PFSK-1 (cell line): Measurements from ENCODE around the gene EPN3.

Experiments
- POLR2AphosphoS5 ChIP-seq: IDR thresholded peaks from 2 replicates; pipeline ENCODE4 v1.6.1; 2012; ENCODE audit warnings: low read depth, mild to moderate bottlenecking, control low read depth, low read length, moderate library complexity
- SIN3A ChIP-seq: IDR thresholded peaks from 2 replicates; pipeline ENCODE4 v1.6.1; 2012; ENCODE audit warnings: mild to moderate bottlenecking, low read length, moderate library complexity, borderline replicate concordance; ENCODE audit not compliant: insufficient read depth
- TF ChIP-seq, protein P1 (sequence below), 2 experiments: IDR thresholded peaks; 2 replicates each; pipeline versions ENCODE4 v1.6.1 to v1.8.0; 2011 to 2012; ENCODE audit warnings: low read depth in 2 of 2, low read length in 2 of 2, control low read depth in 1 of 2, inconsistent platforms in 1 of 2, mild to moderate bottlenecking in 1 of 2, moderate library complexity in 1 of 2; ENCODE audit not compliant: insufficient read depth in 1 of 2

DNA sequence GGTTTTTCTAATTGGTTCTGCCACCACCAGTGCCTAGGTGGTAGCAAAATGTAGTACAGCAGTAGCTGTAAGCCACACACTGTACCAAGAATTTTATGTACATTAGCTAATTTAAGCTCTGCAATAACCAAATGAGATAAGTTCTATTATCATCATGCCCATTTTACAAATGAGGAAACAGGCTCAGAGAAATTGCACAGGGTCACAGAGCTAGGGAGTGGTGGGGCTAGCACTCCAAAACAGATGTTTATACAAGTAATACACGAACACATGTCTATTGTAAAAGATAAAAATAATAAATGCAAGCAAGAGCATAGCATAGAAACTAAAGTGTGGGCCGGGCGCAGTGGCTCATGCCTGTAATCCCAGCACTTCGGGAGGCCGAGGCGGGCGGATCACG, 40.3 kb upstream of the EPN3 start:
- no peak for TF ChIP-seq SIN3A
- TF ChIP-seq POLR2AphosphoS5: no peak
- TF ChIP-seq, protein P1, sequence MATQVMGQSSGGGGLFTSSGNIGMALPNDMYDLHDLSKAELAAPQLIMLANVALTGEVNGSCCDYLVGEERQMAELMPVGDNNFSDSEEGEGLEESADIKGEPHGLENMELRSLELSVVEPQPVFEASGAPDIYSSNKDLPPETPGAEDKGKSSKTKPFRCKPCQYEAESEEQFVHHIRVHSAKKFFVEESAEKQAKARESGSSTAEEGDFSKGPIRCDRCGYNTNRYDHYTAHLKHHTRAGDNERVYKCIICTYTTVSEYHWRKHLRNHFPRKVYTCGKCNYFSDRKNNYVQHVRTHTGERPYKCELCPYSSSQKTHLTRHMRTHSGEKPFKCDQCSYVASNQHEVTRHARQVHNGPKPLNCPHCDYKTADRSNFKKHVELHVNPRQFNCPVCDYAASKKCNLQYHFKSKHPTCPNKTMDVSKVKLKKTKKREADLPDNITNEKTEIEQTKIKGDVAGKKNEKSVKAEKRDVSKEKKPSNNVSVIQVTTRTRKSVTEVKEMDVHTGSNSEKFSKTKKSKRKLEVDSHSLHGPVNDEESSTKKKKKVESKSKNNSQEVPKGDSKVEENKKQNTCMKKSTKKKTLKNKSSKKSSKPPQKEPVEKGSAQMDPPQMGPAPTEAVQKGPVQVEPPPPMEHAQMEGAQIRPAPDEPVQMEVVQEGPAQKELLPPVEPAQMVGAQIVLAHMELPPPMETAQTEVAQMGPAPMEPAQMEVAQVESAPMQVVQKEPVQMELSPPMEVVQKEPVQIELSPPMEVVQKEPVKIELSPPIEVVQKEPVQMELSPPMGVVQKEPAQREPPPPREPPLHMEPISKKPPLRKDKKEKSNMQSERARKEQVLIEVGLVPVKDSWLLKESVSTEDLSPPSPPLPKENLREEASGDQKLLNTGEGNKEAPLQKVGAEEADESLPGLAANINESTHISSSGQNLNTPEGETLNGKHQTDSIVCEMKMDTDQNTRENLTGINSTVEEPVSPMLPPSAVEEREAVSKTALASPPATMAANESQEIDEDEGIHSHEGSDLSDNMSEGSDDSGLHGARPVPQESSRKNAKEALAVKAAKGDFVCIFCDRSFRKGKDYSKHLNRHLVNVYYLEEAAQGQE (IDR thresholded peaks at IDR 0.05; ENCODE audit: insufficient read depth in 1 of 2, low read depth in 2 of 2, low read length in 2 of 2): no peak
